ENCODE results near the gene PCGF1. TPM values are rescaled to one million over a fixed set of nuclear protein-coding genes. Genes with fewer than 3 reads are reported as not detected.
"Not testable (repeated sequence)": the region's sequence is repeated elsewhere in the genome, so short reads cannot be mapped to it uniquely, and the experiment has no call there.

Gene PCGF1
- polyA plus RNA-seq, 3 donors = 25.2 to 29.2 (median 27.8) TPM

DNA sequence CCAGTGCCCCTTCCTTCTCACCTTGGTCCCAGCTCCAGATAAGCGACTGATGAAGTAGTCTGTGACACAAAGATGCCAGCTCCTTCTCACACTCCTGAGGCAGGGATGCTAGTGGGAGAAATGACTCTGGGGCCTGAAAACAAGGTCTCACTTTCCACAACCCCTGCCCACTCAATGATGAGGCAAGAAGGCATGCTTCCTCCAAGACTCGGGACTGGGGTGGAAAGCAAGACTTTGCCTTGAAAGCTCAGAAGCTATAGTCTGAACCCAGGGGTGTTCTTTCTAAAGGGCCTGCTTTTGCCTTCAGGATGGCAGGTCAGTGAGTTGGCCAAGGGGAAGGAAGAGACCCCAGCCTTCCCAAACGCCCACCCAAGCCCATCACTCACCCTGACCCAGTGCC, 26.1 kb downstream of the PCGF1 start:
- no peak for DNase-seq

DNA sequence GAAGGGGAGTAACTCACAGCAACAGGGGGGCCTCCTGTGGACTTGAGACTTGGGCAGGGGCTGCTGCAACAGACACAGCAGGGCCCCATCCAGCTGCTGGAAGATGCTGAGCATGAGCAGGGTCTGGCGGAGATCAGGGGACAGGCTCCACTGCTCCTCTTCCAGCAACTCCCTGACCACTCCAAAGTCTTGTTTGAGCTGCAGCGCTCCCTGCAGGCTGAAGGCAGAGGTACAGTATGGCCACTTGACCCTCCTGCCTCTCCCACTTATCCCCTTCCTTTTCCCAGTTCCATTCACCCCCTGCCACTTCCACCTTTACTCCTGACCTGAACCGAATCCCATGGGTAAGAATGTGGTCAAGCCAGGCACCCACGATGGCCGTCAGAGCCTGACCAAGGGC, 32.6 kb downstream of the PCGF1 start:
- no peak for DNase-seq

DNA sequence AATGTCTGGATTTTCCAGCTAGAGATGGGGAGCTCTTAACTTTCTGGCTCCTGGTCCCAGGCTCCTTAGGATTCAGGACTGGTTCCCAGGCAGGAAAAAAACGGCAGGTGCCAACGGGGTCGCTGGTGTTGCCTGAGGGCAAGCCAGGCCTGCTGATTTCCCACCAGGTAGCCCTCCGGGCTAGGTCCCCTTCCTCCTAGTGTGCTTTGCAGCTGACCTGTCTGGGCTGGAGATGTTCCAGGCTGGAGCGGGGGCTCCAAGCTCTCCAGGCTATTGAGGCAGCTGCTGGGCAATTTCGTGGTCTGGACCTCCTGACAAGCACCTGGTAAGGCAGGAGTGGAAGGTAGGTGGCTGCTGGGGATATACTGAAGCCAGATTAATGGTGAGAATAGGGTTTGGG, 33.0 kb downstream of the PCGF1 start:
- DNase-seq = no peak

DNA sequence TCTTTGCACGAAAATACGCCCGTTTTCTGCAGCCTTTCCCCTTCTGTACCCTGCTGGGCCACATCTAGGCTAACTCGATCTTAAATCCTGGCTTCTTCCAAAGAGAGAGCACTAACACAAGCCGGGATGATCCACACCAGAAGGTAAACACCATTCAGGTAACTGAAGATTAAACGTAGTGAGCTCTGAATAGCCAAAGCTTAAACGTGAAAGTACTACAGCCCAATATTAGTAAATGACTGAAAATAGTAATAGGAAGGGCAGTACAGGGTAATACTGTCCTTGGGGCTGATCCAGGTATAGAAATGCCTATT, 34.6 kb downstream of the PCGF1 start:
- DNase-seq = no peak

DNA sequence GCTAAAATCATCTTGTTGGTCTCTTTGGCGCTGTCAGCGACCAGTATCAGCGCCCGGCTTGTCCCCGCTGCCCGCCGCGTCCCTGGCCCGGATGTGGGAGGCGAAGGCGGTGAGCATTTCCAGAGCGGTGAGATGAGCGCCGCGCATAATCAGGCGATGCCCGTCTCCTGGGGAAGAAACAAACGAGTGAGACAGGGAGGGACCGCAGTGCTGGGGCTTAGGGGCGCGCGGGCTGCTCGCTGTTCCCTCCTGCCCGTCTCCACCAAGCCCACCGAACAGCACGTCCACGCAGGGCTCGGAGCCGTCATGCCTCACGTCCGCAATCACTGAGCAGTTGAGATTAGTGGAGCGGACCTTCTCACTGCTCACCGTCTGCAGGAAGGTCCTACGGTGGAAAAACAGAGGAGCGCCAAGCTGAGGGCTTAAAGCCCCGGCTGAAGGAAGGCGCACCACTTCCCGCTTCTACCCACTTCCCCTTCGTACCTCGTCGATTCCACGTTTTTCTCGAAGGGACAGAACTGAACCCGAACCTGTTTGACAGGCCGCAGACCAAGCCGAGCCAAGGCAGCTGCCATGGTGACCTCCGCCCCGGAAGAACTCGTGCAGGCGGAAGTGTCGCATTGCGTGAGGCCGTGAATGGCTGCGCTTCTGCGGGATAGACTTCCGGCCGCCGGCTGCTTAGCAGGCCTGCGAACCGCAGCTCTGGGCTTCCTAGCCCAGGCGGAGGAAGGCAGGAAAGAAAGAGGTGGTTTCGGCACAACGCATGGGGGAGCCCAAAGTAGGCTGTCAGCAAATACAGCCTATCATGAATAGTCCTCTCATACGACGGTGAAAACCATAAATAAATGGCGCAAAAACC, 35.2 kb downstream of the PCGF1 start, which contains the start of gene MRPL53:
TSS of gene MRPL53 (minus strand) at position 595 of the 859 bp plus-strand sequence. CDS start at position 575, 20 bp downstream.
- peak; percentile 94 for DNase-seq

DNA sequence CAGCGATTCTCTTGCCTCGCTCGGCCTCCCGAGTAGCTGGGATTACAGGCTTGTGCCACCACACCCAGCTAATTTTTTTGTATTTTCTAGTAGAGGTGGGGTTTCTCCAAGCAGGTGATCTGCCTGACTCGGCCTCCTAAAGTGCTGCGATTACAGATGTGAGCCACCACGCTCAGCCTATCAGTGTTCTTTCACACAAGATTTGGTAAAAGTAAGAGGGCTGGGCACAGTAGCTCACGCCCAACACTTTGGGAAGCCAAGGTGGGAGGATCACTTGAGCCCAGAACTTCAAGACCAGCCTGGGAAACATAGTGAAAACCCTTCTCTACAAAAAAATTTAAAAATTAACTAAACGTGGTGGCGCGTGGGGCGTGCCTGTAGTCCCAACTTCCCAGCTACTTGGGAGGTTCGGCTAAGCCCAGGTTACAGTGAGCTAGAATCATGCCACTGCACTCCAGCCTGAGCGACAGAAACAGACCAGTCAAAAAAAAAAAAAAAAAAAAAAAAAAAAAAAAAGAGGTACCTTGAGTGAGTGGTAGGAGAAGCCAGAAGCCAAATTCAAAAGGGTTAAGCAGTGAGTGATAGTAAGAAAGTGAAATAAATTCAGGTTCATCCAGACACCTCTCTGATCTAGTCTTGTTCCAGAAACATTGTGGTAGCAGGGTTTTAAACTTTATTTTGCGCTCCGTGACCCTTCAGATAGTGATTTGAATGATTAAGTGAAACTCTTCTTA, 36.0 kb downstream of the PCGF1 start:
- no peak for DNase-seq

DNA sequence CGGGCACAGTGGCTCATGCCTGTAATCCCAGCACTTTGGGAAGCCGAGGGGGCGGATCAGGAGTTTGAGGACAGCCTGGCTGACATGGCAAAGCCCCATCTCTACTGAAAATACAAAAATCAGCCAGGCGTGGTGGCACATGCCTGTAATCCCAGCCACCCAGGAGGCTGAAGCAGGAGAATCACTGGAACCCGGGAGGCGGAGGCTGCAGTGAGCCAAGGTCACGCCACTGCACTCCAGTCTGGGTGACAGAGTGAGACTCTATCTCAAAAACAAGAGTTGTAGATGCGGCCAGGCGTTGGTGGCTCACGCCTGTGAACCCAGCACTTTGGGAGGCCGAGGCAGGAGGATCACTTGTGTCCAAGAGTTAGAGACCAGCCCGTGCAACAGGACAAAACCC, 36.8 kb downstream of the PCGF1 start:
- DNase-seq = not testable (repeated sequence)

DNA sequence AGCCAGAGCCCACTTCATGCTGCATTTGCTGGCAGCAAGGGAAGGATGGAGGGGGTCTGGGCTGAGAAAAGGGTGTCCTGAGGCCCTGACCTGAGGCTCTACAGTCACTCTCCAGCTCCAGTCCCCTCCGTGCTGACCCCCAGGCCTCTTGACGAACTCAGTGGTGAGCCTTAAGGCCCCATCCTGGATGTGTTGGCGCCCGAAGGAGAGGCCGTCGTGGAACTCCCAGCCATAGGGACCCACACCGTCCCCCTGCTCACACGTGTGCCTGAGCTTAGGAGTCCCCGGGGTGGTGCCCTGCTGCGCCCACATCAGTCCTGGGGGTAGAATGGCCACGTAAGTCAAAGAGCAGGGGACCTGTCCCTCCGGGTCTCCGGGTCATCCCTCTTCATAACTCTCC, 43.1 kb downstream of the PCGF1 start:
- DNase-seq = no peak

DNA sequence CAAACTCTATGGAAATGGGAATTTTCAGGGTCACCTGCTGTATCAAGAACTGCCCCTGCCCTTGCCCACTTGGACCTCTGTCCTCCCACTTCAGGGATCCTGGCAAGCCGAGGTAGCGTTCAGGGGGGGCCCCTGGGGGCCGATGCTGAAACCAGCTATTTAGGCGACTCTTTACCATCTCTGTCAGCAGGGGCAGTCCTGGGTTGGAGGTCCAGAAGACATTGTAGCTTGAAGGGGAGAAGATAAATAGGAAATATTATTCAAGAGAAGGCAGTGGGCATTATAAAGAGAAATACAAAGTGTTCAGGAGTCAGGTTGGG, 44.7 kb downstream of the PCGF1 start:
- DNase-seq = no peak

DNA sequence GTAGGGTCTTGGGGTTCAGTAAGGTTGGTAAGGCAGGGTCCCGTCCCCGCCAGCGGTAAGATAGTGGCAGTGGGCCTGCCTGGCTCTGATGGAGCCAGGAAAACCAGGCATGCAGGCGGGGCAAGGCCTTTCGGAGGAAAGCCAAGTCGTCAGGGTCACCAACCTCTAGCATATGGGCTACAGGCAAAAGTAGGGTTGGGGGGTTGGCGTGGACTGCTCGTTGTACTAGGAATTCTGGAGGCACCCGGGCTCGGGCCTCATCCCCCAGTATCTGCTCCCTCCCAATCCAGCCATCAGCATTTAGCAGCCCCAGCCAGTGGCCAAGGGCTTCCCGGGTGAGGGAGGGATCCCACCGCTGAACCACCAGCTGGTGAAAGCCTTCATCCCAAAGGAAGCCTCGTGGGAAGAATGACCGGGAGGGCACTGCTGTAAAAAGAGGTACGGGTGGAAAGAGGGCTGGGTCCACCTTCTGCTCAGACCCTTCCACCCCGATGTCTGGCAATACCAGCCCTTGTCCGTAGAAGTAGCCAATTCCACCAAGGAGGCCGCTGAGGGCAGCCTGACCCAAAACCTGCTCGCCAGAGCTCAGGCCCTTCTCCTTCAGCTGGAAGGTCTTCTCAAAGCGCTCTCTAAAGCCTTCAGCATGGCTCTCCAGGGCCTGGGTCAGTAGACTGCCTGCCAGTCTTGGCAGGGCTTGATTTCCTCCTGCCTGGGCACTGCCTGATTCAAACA, 45.3 kb downstream of the PCGF1 start:
- DNase-seq = no peak

DNA sequence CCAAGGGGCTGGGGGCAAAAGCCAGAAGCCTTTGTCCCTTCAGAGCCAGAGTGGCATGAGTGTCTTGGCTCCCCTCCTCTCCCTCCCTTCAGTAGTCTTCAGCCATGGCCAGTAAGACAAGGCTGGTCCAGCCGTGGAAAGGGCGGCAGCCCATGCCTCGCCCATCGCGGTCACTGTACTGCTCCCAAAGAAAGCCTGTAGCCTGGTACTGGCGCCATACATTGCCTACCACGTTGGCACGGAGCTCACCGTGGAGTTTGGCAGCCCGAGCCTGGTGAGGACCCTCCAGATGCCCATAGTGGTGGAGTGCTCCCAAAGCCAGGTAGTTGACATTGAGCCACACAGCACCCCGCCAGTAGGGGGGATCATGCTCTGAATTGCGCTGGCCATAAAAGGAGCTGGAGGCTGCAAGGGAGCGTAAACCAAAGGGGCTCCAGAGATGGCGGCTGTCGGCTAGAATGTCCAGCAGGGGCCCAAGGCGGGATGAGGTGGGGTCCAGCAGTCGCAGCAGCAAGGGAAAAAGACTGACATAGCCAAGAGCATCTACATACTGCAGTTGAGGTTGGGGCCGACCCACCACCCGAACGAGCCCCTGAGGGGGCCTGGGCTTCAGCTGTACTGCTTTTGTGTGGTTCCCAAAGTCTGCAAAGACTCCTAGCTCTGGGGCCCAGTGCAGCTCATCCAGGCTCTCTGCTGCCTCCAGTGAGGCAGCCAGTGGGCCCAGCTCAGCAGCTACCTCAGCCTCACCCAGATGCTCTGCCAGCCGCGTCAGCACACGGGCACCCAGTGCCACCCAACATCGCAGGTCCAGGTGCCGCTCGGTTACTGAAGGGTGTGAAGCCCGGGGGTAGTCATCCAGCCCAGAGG, 46.1 kb downstream of the PCGF1 start:
- no peak for DNase-seq

DNA sequence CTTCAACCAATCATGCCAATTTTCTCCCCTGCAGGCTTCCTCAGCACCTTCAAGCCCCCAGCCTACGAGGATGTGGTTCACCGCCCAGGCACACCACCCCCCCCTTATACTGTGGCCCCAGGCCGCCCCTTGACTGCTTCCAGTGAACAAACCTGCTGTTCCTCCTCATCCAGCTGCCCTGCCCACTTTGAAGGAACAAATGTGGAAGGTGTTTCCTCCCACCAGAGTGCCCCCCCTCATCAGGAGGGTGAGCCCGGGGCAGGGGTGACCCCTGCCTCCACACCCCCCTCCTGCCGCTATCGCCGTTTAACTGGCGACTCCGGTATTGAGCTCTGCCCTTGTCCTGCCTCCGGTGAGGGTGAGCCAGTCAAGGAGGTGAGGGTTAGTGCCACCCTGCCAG, 47.3 kb downstream of the PCGF1 start:
- DNase-seq = not testable (repeated sequence)

DNA sequence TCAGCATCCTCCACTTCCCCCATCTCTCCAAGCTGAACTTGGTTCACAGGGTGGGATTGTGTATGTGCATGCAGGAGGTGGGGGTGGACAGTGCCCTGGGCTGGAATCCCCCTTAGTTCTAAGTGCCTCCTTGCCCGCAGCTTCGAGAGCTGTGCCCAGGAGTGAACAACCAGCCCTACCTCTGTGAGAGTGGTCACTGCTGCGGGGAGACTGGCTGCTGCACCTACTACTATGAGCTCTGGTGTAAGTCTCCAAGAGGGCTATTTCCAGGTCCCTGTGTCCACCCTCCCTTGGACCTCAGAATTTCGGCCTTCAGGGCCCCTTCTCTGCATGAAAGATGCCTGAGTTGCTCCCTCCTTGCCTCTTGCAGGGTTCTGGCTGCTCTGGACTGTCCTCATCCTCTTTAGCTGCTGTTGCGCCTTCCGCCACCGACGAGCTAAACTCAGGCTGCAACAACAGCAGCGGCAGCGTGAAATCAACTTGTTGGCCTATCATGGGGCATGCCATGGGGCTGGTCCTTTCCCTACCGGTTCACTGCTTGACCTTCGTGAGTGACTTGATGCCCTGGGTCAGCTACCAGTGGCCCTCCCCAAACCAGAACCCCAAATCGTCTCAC, 47.9 kb downstream of the PCGF1 start:
- DNase-seq = not testable (repeated sequence)

DNA sequence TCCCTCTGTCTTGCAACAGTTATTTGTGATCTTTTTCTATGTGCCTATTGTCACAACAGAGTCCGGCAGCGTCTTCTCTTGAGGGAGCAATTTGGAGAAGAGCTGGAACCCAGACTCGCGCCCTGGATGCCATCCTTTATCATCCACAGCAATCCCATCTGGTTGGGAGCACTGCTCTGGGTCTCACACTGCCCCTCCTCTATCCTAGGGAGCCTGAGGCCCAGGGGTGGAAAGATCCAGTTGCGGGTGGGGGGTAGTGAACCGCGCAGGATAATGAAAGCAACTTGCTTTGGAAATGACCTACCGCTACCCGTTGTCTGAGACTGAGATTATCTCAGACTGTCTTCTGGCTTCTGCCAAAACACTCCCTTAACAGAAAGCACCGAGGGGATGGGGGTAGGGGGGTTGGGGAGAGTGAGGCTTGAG, 48.5 kb downstream of the PCGF1 start:
- no peak for DNase-seq

DNA sequence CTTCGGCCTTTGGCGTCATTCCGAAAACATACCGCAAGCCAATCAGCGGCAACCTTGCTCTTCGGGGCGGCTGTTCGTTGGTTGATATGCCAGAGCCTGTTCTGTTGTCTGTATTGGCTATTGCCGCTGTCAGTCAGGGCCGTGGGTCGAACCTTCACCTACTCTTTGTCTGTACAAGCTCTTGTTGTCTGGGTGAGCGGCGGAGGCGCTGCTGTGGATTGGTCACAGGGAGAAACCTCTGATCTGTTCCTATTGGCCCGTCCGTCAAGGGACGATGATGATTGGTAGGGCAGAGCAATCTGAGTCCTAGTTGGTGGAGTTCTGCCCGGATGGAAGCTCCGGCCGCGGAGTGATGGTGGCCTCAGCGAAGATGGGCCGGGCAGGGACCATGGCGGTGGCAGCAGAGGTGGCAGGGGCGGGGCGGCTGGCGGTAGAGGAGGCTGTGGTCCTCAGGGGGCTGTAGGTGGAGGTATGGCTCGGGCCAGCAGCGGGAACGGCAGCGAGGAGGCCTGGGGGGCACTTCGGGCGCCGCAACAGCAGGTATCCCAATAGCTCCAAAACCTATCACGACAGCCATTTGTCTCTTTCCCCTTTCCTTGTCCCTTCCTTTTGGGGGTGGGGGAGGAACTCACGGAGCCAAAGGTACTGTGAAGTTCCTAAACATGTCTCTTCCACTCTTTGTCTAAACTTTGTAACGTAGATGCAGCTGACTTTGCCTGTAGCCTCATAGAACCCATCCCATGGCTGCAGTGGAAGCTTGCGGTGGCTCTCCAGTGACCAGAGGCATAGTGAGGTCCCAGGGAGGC, 49.2 kb downstream of the PCGF1 start, which contains the start of gene WBP1:
TSS of gene WBP1 (plus strand) at position 307 of the 806 bp plus-strand sequence. CDS start at position 472, 165 bp downstream.
- DNase-seq = peak; percentile 100

DNA sequence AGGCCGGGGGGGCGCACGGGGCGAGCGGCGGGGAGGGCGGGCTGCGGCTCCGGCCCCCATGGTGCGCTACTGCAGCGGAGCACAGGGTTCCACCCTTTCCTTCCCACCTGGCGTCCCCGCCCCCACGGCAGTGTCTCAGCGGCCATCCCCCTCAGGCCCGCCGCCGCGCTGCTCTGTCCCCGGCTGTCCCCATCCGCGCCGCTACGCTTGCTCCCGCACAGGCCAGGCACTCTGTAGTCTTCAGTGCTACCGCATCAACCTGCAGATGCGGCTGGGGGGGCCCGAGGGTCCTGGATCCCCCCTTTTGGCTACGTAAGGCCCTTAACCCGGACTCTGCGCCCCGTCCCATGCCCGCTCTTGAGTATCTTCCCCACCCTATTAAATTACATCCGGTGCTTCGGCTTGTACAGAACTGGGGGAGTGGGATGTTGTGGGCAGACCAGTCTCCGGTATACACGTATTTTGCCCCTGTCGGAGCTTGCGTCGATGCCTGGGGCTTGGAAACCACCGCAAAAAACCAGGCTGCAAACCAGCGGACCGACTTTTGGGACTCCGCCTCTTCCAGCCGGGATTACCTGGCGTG, 49.9 kb downstream of the PCGF1 start:
- no peak for DNase-seq

DNA sequence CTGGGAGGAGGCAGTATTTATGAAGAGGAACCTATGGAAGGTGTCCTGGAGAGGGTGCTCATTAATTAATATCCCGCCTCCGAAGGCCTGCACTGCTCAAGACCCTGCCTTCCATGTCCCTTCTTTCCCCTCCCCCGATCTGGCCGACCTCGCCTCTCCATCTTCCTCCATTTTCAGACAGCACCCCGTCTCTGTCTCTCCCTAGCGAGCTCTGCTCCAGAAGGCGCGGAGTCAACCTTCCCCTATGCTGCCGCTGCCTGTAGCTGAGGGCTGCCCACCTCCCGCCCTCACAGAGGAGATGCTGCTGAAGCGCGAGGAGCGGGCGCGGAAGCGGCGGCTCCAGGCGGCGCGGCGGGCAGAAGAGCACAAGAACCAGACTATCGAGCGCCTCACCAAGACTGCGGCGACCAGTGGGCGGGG, 50.4 kb downstream of the PCGF1 start:
- no peak for DNase-seq

Measured in renal pelvis (tissue), 4 donors.